Activated T-cell treated with anti-CD3 and anti-CD28 coated beads, Interleukin-2, amount 50 U/mL, for 4 hours (primary cell): ENCODE results near the gene FOXP4. TPM values are rescaled to one million over a fixed set of nuclear protein-coding genes. Genes with fewer than 3 reads are reported as not detected.

Experiments
- ATAC-seq, 2 donors: fragments of 200-7000 bp; cut with Tn5 transposase; one replicate each; pipeline ENCODE4 v1.10.0; 2021
- DNase-seq: peaks from one replicate; pipeline ENCODE4 v3.0.0-alpha.2; 2020
- H3K27me3 Mint-ChIP-seq: one replicate; pipeline ENCODE4 v1.8.0; 2021; ENCODE audit warnings: low read depth, mixed read lengths
- H3K36me3 Mint-ChIP-seq: one replicate; pipeline ENCODE4 v1.8.0; 2022; ENCODE audit warnings: mixed read lengths; ENCODE audit not compliant: insufficient read depth
- H3K4me1 Mint-ChIP-seq: one replicate; pipeline ENCODE4 v1.8.0; 2021; ENCODE audit warnings: low read depth, mixed read lengths
- H3K4me3 Mint-ChIP-seq: one replicate; pipeline ENCODE4 v1.8.0; 2021; ENCODE audit warnings: mild to moderate bottlenecking, moderate library complexity, mixed read lengths
- H3K9me3 Mint-ChIP-seq: one replicate; pipeline ENCODE4 v1.8.0; 2021; ENCODE audit warnings: mixed read lengths
- total RNA-seq, 3 donors: library from RNA; stranded (reverse); gene quantifications; one replicate each; pipeline ENCODE4 v1.2.1, GENCODE V29; 2021

Gene FOXP4
- total RNA-seq, 3 donors from 2014 or later = 23.0 to 38.6 (median 28.2) TPM

DNA sequence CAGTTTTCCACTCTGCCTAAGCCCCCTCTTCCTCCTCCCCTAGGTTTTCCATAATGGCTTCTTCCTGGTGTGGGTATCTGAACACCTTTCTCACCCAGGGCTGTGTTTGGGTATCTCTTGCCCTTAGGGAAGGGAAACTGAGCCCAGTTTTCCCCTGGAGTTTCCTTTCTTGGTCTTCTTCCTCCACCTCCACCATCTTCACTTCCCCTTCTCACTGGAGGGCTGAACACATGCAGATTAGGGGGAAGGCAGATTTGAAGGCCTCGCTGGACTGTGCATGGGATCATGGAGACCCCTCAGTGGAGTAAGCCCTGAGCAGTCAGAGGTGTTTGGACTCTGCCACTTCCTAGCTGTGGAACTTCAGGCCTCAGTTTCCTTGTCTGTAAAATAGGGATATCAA, 27.8 kb downstream of the FOXP4 start:
- no peaks in the 10 kb centered on the region for H3K9me3 Mint-ChIP-seq
- DNase-seq (no peak), ATAC-seq (no peak)
- no peaks in the 10 kb centered on the region for H3K27me3 Mint-ChIP-seq
- no peak overlapping the region for H3K4me3 Mint-ChIP-seq
- peaks cover 17% of the 10 kb centered on the region for H3K36me3 Mint-ChIP-seq
- H3K4me1 Mint-ChIP-seq = peaks cover 9% of the 10 kb centered on the region

DNA sequence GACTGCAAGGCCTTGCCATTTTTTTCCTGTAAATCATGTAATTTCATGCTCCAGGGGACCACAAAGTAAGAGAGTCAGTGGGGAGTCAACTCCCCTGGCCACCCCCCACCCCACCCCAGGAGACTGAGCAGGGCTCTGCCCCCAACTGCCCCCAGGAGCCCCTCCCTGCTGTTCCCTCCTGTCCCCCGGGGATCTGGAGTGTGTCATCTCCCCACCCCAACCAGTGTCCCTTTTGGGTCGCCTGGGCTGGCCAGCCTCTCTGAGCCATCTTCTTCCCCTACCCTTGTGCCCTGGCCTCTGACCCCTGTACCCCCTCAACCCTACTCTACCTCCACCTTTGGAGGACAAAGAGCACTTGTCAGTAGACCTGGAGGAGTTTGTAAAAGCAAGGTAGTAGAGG, 29.4 kb downstream of the FOXP4 start:
- peaks cover 9% of the 10 kb centered on the region for H3K4me1 Mint-ChIP-seq
- no peak for ATAC-seq
- no peak for DNase-seq
- H3K36me3 Mint-ChIP-seq = peaks cover 22% of the 10 kb centered on the region
- no peak overlapping the region for H3K4me3 Mint-ChIP-seq
- no peaks in the 10 kb centered on the region for H3K27me3 Mint-ChIP-seq
- H3K9me3 Mint-ChIP-seq = no peaks in the 10 kb centered on the region

DNA sequence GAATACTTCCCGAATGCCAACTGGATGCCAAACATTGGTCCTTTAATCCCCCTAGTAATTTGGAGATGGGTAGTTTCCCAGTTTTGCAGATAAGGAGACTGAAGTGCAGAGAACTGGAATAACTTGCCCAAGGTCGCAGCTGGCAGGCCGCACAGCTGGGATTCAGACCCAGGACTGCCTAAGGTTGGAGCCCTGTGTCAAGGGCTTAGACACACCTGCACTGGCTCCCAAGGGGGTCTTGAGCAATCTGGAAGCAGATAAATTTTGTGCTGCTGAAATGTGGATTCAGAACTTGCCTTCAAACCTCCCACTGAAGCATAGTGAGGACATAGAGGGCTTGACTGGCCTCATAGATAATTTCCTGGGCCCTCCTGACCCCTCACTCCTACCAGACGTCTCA, 30.5 kb downstream of the FOXP4 start:
- Mint-ChIP-seq H3K36me3 (peaks cover 22% of the 10 kb centered on the region), H3K4me1 (peaks cover under 1% of the 10 kb centered on the region), H3K27me3 (no peaks in the 10 kb centered on the region), H3K9me3 (no peaks in the 10 kb centered on the region), H3K4me3 (no peak overlapping the region)
- DNase-seq (no peak), ATAC-seq (no peak)

DNA sequence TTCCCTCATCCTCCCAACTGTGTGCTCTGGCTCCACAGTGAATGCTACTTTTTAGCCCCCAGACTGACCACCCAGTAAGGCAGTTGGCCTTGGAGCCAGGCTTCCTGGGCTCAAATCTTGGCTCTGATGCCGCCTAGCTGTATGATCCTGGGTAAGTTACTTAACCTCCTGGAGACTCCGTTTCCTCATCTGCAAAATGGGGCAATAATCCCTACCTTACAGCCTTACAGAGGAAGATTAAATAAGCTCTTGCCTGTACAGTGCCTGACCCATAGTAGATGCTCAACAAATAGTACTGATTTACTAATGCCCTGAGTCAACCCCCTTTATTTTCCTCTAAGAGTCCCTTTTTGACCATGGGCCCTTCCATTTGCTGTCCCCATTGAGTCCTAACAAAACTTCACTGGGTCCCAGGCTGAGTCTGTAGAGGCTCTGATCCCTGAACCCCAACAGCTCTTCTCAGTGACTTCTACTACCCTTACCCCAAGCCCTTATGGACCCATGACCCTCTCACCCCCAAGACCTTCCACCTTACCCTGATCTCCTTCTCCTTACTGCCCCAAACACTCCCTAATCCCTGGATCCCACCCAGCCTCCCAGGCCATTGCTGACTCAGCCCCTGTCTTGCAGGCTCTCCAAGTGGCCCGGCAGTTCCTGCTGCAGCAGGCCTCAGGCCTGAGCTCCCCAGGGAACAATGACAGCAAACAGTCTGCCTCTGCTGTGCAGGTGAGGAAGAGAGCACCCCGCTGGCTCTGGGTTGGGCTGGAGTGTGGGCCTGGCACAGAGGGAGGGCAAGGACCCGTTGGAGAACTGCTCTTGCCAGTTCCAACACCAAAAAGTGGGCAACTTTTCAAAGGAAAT, 31.4 kb downstream of the FOXP4 start:
- no peaks in the 10 kb centered on the region for H3K27me3 Mint-ChIP-seq
- peaks cover 18% of the 10 kb centered on the region for H3K36me3 Mint-ChIP-seq
- H3K9me3 Mint-ChIP-seq = no peaks in the 10 kb centered on the region
- no peak for DNase-seq
- H3K4me1 Mint-ChIP-seq = no peaks in the 10 kb centered on the region
- H3K4me3 Mint-ChIP-seq = no peak overlapping the region
- no peak for ATAC-seq

DNA sequence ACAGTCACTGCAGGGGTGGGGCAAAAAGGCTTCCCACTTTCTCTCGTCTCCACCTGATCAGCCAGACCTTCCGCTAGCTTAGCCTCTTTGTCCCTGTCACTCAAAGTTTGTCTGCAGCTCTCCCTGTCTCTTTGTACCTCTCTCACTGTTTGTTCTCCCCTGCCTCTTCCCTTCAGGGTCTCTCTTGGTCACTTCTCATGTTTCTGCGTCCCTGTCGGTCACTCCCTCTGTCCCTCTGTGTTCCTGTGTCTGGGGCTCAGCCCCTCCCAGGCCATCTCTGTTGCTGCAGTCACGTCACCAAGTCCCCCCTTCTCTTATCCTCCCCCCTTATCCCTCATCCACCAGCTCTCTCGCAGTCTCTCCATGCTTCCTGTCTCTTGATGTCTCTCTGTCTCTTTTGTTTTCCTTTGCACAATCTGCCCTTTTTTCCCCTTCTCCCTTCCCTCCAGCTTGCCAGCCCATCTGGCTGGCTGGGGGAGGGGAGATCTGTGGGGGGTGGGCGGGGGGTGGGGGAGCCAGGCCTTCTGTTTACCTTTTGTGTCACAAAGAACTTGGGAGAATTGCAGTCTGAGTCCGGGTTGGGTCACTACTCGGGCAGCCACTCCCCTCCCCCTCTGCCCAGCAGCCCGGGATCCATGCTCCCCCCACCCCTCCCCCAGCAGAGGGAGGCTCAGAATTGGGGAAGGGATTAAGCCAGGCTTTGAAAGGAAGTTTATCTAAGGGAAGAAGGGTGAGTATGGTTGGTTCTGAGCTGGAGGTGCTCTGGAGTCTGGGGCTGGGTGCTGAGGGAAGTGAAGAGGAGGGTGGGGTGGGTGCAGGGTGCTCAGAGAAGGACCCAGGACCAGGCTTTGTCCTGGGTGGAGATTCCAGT, 32.3 kb downstream of the FOXP4 start:
- Mint-ChIP-seq H3K4me1 (no peaks in the 10 kb centered on the region), H3K9me3 (no peaks in the 10 kb centered on the region), H3K4me3 (no peak overlapping the region), H3K27me3 (no peaks in the 10 kb centered on the region), H3K36me3 (peaks cover 11% of the 10 kb centered on the region)
- DNase-seq = no peak
- ATAC-seq = no peak

DNA sequence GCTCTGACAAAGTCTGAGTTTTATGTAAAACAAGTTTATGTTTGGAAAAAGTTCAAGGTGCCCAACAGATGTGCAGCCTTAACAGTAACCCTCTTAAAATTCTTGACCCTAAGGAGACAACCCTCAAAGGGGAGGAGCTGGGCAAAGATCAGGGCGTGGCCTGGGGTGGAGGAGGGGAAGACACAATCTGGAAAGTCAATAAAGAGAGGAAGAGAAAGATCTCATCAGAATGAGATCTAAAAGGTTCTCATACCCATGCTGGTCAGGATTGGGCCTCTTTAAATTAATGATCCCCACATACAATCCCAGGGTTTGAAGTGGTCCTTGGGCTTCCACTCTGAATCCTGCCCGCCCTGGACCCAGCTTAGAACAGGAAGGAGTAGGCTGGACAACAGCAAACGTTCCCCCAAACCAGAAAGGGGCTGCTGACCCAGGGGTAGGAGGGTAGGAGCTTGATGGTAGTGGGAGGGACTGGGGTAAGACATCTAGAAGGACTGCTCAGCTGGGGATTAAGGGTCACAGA, 33.0 kb downstream of the FOXP4 start:
- DNase-seq = no peak
- no peaks in the 10 kb centered on the region for H3K27me3 Mint-ChIP-seq
- no peaks in the 10 kb centered on the region for H3K4me1 Mint-ChIP-seq
- H3K36me3 Mint-ChIP-seq = peaks cover 11% of the 10 kb centered on the region
- no peak overlapping the region for H3K4me3 Mint-ChIP-seq
- no peak for ATAC-seq
- no peaks in the 10 kb centered on the region for H3K9me3 Mint-ChIP-seq

DNA sequence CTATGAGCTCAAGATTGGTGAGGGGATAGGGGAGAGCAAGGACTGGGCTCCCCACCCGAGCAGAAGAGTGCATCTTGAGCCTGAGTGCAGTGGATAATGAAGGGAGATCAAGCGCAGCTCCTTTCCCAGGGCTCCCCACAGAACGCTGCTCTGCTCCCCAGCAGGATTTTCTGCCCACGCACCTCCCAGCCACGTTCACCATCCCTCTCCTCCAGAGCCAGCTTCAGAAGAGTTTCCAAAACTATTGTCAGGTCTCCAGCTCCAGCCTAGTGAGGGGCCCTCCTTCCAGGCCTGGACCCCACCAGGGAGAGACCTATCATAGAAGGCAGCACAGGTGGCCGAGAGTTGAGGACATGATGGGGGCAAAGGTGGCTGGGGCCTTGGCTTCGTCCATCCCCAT, 34.5 kb downstream of the FOXP4 start:
- no peak for ATAC-seq
- H3K4me1 Mint-ChIP-seq = no peaks in the 10 kb centered on the region
- no peaks in the 10 kb centered on the region for H3K27me3 Mint-ChIP-seq
- no peak overlapping the region for H3K4me3 Mint-ChIP-seq
- no peaks in the 10 kb centered on the region for H3K9me3 Mint-ChIP-seq
- H3K36me3 Mint-ChIP-seq = peaks cover 11% of the 10 kb centered on the region
- DNase-seq = no peak

DNA sequence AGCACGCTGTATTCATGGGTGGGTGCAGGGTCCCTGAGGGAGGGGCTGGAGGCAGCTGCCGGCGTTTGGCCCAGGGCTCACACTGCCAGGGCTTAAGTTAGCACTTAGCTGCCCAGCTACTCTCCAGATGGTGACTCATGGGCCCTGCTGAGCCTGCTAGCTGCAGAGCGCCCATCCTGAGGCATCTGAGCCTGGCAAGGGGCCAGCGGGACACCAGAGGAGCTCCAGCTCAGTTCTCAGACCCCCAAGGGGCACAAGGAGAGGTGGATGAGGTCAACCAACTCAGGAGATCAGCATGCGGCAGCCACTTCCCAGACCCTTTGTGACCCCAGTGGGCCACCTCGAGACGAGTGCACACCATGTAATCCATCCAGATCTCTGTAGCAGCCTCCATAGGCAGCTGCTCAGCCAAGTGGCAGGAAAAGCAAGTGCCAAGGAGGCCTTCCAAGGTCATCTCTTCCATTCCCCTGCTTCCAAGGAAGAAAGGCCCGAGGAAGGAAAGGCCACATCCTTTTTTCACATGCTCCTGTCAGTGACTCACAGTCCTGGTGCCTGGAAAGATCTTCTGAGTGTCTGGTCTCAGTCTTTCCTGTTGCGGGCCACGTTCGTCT, 35.3 kb downstream of the FOXP4 start:
- DNase-seq (no peak), ATAC-seq (no peak)
- Mint-ChIP-seq H3K36me3 (peaks cover 8% of the 10 kb centered on the region), H3K4me1 (no peaks in the 10 kb centered on the region), H3K4me3 (no peak overlapping the region), H3K9me3 (no peaks in the 10 kb centered on the region), H3K27me3 (no peaks in the 10 kb centered on the region)

DNA sequence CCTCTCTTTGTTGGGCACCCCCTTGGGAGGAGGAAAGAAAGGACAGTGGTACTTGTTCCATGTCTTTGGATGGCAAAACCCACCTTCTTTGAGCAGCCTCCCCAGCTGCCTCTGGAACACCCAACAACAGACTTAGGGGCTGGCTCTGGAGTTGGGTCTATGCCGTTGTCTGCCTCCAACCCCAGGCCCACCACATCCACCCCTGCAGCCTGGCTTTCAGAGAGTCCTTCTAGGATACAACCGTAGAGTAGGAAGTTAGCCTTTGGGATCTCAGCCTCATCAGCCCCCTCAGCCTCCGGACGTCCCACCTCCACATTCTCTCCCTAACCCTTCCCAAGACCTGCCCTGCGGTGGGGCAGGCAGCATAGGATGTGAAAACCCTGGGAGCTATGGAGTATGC, 36.4 kb downstream of the FOXP4 start:
- no peak for DNase-seq
- ATAC-seq = no peak
- Mint-ChIP-seq H3K36me3 (peaks cover 8% of the 10 kb centered on the region), H3K4me1 (no peaks in the 10 kb centered on the region), H3K9me3 (no peaks in the 10 kb centered on the region), H3K27me3 (no peaks in the 10 kb centered on the region), H3K4me3 (no peak overlapping the region)

DNA sequence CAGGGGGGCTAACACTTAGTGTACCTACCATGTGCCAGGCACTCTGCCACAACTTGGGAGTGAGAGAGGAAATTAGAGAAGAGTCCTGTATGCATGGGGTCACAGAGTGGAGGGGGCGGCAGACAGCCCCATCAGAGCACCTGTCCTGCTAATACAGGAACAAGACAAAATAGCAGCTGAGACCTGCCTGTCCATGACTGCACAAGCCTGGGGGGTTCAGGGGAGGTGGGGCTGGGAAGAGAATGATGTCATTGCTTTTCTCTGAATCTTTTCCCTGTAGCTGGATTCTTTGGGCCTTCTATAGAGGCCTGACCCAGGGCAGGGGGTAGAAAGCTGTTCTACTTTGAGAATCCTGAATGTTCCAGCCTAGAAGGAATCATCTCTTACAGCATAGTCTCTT, 37.4 kb downstream of the FOXP4 start:
- ATAC-seq (no peak), DNase-seq (no peak)
- Mint-ChIP-seq H3K27me3 (no peaks in the 10 kb centered on the region), H3K4me3 (no peak overlapping the region), H3K36me3 (peaks cover 9% of the 10 kb centered on the region), H3K9me3 (no peaks in the 10 kb centered on the region), H3K4me1 (no peaks in the 10 kb centered on the region)

DNA sequence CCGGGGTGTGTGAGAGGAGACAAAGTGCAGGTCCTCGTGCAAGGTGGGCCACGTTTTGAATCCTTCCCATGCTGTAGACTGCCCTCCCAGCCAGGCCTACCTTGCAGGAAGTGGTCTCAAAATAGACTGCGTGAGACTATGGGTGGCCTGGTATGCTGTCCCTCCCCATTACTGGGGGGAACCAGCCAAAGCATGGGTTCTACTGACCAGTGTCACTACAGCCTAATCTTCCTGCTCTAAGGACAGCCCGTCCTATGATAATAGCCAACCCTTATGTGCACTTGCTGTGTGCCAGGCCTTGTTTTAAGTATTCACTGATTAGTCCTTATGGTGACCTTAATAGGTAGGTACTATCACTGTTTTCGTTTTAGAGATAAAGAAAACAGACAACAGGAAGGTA, 38.0 kb downstream of the FOXP4 start:
- no peaks in the 10 kb centered on the region for H3K9me3 Mint-ChIP-seq
- H3K36me3 Mint-ChIP-seq = peaks cover 11% of the 10 kb centered on the region
- no peaks in the 10 kb centered on the region for H3K27me3 Mint-ChIP-seq
- ATAC-seq = no peak
- H3K4me3 Mint-ChIP-seq = no peak overlapping the region
- no peaks in the 10 kb centered on the region for H3K4me1 Mint-ChIP-seq
- no peak for DNase-seq

DNA sequence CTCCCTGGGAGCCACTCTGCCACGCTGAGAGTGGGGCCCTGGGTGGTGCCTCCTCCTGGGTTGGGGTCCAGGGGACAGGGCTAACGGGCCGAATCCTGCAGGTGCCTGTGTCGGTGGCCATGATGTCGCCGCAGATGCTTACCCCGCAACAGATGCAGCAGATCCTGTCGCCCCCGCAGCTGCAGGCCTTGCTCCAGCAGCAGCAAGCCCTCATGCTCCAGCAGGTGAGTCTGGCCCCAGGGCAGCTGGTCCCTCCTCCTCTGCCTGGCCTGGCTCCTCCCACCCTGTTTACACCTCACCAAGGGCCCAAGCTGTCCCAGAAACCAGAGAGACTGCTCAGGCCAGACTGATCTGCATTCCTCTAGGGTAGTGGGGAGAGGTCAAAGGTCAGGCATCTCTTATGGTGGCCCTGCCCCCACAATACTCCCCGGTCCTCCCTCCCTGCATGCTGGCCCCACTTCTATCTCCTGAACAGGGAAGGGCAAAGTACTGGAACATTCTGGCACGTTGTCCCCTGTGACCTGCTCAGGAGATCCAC, 38.6 kb downstream of the FOXP4 start:
- no peak overlapping the region for H3K4me3 Mint-ChIP-seq
- H3K9me3 Mint-ChIP-seq = no peaks in the 10 kb centered on the region

DNA sequence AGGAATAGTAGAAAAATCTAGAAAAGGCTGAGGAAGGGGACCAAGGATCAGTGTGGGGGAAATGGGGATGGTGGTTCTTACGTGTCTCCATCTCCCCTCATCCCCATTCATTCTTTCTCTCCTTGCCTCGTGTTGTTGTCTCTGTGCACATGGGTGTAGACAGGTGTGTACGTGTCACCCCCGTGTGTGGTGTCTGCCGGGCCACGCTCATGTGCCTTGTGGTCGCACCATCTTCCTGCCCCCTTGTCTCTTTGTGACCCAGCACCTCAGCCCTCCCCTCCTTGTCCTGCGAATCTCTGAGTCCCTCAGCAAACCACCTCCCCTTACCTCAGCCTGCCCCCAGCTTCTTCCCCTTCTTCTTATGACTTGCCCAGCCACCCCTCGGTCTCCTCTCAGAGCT, 39.4 kb downstream of the FOXP4 start:
- Mint-ChIP-seq H3K9me3 (no peaks in the 10 kb centered on the region), H3K36me3 (peaks cover 9% of the 10 kb centered on the region), H3K27me3 (no peaks in the 10 kb centered on the region), H3K4me3 (no peak overlapping the region), H3K4me1 (no peaks in the 10 kb centered on the region)
- no peak for DNase-seq
- ATAC-seq = no peak

More for the DNA sequence above, 38.6 kb downstream of the FOXP4 start:
- no peaks in the 10 kb centered on the region for H3K4me1 Mint-ChIP-seq
- H3K36me3 Mint-ChIP-seq = peaks cover 9% of the 10 kb centered on the region
- DNase-seq (no peak), ATAC-seq (no peak)
- H3K27me3 Mint-ChIP-seq = no peaks in the 10 kb centered on the region
